Transverse colon (tissue), 4 donors: ENCODE data around the gene EFNA4. TPM values are rescaled to one million over a fixed set of nuclear protein-coding genes. Genes with fewer than 3 reads are reported as not detected.

Experiments used
- DNase-seq: peaks from one replicate; pipeline ENCODE4 v3.0.0-alpha.2; 2019
- H3K27ac ChIP-seq, 4 donors: fragments of 200-600 bp; sonication (generic); 2 replicates each; pipeline ENCODE4 v1.5.1; 2016 to 2018; ENCODE audit warnings: inconsistent platforms in 4 of 4
- H3K27me3 ChIP-seq: fragments of 200-600 bp; sonication (generic); 2 replicates; pipeline ENCODE4 v1.5.1; 2017; ENCODE audit warnings: inconsistent platforms
- H3K36me3 ChIP-seq, 4 donors: fragments of 200-600 bp; sonication (generic); 2 replicates each; pipeline ENCODE4 v1.5.1; 2017 to 2019; ENCODE audit warnings: inconsistent platforms in 4 of 4
- H3K4me1 ChIP-seq, 4 donors: fragments of 200-600 bp; sonication (generic); 2 replicates each; pipeline ENCODE4 v1.5.1; 2017 to 2020; ENCODE audit warnings: inconsistent platforms in 4 of 4
- H3K4me3 ChIP-seq, 4 donors: fragments of 200-600 bp; sonication (generic); 1 replicate in 1 of 4; 2 replicates in 3 of 4; pipeline versions ENCODE4 v1.5.1 to v1.6.1; 2017 to 2019; ENCODE audit warnings: inconsistent platforms in 4 of 4
- H3K9me3 ChIP-seq, 2 donors: fragments of 200-600 bp; sonication (generic); 2 replicates each; pipeline ENCODE4 v1.5.1; 2017 to 2019; ENCODE audit warnings: inconsistent platforms in 2 of 2
- EP300 ChIP-seq: sonication (generic); formaldehyde crosslinking; IDR thresholded peaks from one replicate; pipeline ENCODE4 v1.6.1; 2017; ENCODE audit warnings: antibody characterized with exemption, low read depth
- POLR2A ChIP-seq: fragments of 450-650 bp; IDR thresholded peaks from one replicate; pipeline ENCODE4 v1.6.1; 2016; ENCODE audit warnings: antibody characterized with exemption, mild to moderate bottlenecking, moderate library complexity
- POLR2AphosphoS5 ChIP-seq, 3 donors: sonication (generic); formaldehyde crosslinking; IDR thresholded peaks; one replicate each; pipeline ENCODE4 v1.6.1; 2016; ENCODE audit warnings: antibody characterized with exemption in 3 of 3
- WGBS, 2 donors: methylation state at CpG; one replicate each; pipeline ENCODE4 v1.1.5; 2018; ENCODE audit warnings: low coverage in 1 of 2; 5-methylcytosine and 5-hydroxymethylcytosine counted together
- in situ Hi-C, 4 donors: fragments of 200-750 bp; cut with MboI; loops; one replicate each; pipeline versions ENCODE4 v1.15.0 to v1.15.1; 2017; ENCODE audit warnings: low sequenced_read_pairs in 3 of 4, low pct_ligation_motif_present in 1 of 4, low pct_unique_long_range_greater_than_20kb in 1 of 4
- intact Hi-C: fragments of 100-400 bp; cut with DNase I; formaldehyde crosslinking; loops from one replicate; pipeline ENCODE4 v1.15.1; 2023; ENCODE audit warnings: low total_unique reads
- total RNA-seq, 4 donors: library from RNA; depleted of rRNA; stranded (reverse); fragments of >200 nt; gene quantifications; one replicate each; pipeline ENCODE4 v1.1.0, GENCODE V29; 2016
- TF ChIP-seq, protein P1 (sequence below), 5 experiments: fragments of 200-600 bp in 3 of 5; fragments of 450-650 bp in 2 of 5; sonication (generic) in 3 of 5; IDR thresholded peaks; 1 replicate in 2 of 5; 2 replicates in 3 of 5; pipeline ENCODE4 v1.5.1; 2016 to 2017; ENCODE audit warnings: antibody characterized with exemption in 5 of 5, inconsistent platforms in 3 of 5, mild to moderate bottlenecking in 2 of 5, moderate library complexity in 1 of 5

EFNA4 gene
- total RNA-seq, 4 donors from 2014 or later = 18.3 to 57.2 (median 37.2) TPM

DNA sequence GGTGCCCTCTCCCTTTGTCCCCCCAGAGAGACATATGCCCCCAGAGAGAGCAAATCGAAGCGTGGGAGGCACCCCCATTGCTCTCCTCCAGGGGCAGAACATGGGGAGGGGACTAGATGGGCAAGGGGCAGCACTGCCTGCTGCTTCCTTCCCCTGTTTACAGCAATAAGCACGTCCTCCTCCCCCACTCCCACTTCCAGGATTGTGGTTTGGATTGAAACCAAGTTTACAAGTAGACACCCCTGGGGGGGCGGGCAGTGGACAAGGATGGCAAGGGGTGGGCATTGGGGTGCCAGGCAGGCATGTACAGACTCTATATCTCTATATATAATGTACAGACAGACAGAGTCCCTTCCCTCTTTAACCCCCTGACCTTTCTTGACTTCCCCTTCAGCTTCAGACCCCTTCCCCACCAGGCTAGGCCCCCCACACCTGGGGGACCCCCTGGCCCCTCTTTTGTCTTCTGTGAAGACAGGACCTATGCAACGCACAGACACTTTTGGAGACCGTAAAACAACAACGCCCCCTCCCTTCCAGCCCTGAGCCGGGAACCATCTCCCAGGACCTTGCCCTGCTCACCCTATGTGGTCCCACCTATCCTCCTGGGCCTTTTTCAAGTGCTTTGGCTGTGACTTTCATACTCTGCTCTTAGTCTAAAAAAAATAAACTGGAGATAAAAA is 23.5 kb downstream of the EFNA4 start:
- H3K4me1 ChIP-seq = peaks cover 31 to 47% (median 42%) of the 10 kb centered on the region in 4 donors
- H3K9me3 ChIP-seq = no peaks in the 10 kb centered on the region
- no peak for DNase-seq
- TF ChIP-seq EP300 (no peak), POLR2A (no peak), POLR2AphosphoS5 (IDR thresholded peaks at IDR 0.05) (no peak)
- TF ChIP-seq, protein P1, sequence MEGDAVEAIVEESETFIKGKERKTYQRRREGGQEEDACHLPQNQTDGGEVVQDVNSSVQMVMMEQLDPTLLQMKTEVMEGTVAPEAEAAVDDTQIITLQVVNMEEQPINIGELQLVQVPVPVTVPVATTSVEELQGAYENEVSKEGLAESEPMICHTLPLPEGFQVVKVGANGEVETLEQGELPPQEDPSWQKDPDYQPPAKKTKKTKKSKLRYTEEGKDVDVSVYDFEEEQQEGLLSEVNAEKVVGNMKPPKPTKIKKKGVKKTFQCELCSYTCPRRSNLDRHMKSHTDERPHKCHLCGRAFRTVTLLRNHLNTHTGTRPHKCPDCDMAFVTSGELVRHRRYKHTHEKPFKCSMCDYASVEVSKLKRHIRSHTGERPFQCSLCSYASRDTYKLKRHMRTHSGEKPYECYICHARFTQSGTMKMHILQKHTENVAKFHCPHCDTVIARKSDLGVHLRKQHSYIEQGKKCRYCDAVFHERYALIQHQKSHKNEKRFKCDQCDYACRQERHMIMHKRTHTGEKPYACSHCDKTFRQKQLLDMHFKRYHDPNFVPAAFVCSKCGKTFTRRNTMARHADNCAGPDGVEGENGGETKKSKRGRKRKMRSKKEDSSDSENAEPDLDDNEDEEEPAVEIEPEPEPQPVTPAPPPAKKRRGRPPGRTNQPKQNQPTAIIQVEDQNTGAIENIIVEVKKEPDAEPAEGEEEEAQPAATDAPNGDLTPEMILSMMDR (IDR thresholded peaks at IDR 0.05) = no peak
- H3K4me3 ChIP-seq = no peak overlapping the region
- in situ Hi-C loops = no loop called here
- intact Hi-C loops = loop anchor here (10.0 kb wide), 1 partner anchor 602 kb away; no protein-coding TSS in a partner anchor
- H3K27me3 ChIP-seq = peaks cover 22% of the 10 kb centered on the region
- no peaks in the 10 kb centered on the region for H3K36me3 ChIP-seq
- WGBS, 2 donors = 75 to 89% methylated on average over 4 to 8 of the region's 8 CpGs
- H3K27ac ChIP-seq = no peak overlapping the region

GRCh38 chr1:155091071-155092051 is 27.8 kb downstream of the EFNA4 start:
- WGBS, 2 donors = 19 to 20% methylated on average over 1 to 27 of the region's 29 CpGs
- no peak overlapping the region for H3K4me3 ChIP-seq
- H3K4me1 ChIP-seq = peaks cover 12 to 28% (median 20%) of the 10 kb centered on the region in 4 donors
- intact Hi-C loops (loop anchor here (5.0 kb wide), 1 partner anchor 36 kb away; the partner anchor contains the start of gene EFNA1), in situ Hi-C loops (loop anchor here (5.0 to 10.0 kb wide), 2 partner anchors 73 to 76 kb away; no protein-coding TSS in a partner anchor)
- DNase-seq = peak; percentile 84
- no peaks in the 10 kb centered on the region for H3K9me3 ChIP-seq
- H3K27ac ChIP-seq = no peak overlapping the region
- H3K36me3 ChIP-seq = no peaks in the 10 kb centered on the region
- H3K27me3 ChIP-seq = no peaks in the 10 kb centered on the region
- TF ChIP-seq, protein P1 (IDR thresholded peaks at IDR 0.05) = peak; percentile 97 to 99 (median 99)
- TF ChIP-seq POLR2A = no peak
- no peak for TF ChIP-seq EP300
- no peak for TF ChIP-seq POLR2AphosphoS5 (IDR thresholded peaks at IDR 0.05)

- no peak overlapping the region for H3K27ac ChIP-seq
- H3K4me3 ChIP-seq = no peak overlapping the region
- no peaks in the 10 kb centered on the region for H3K36me3 ChIP-seq
- H3K9me3 ChIP-seq = no peaks in the 10 kb centered on the region
- no peaks in the 10 kb centered on the region for H3K27me3 ChIP-seq
- in situ Hi-C loops = loop anchor here (5.0 to 10.0 kb wide), 2 partner anchors 73 to 75 kb away; no protein-coding TSS in a partner anchor
- H3K4me1 ChIP-seq = peaks cover 12 to 26% (median 19%) of the 10 kb centered on the region in 4 donors
- TF ChIP-seq POLR2A = no peak
- TF ChIP-seq EP300 = no peak
- TF ChIP-seq, protein P1 (IDR thresholded peaks at IDR 0.05) = no peak
- TF ChIP-seq POLR2AphosphoS5 (IDR thresholded peaks at IDR 0.05) = no peak
- intact Hi-C loops = loop anchor here (5.0 kb wide), 1 partner anchor 35 kb away; the partner anchor contains the start of gene EFNA1
- DNase-seq = no peak
- 69% methylated on average over 6 of the region's 6 CpGs; no CpG with 5 or more reads in 1 of the 2 donors for WGBS, 2 donors
Measured at GRCh38 chr1:155092131-155092530, 28.6 kb downstream of the EFNA4 start.
